ENCODE data around the gene DOK6.

- TF ChIP-seq POLR2AphosphoS5 (IDR thresholded peaks at IDR 0.05; ENCODE audit: low read length) (no peak), NKRF (conservative IDR thresholded peaks at IDR 0.05) (no peak), NRF1 (conservative IDR thresholded peaks at IDR 0.05; ENCODE audit: low read depth, low read length) (no peak), SMC3 (IDR thresholded peaks at IDR 0.05; ENCODE audit: borderline replicate concordance, low read length) (no peak), ZNF687 (IDR thresholded peaks at IDR 0.05) (no peak), IRF4 (IDR thresholded peaks at IDR 0.05; ENCODE audit: low read depth, low read length) (no peak)
Observed at GRCh38 chr18:69705987-69706386, 305.3 kb downstream of the DOK6 start.
